AG04450 (cell line): ENCODE data around the gene PALLD. TPM values are rescaled to one million over a fixed set of nuclear protein-coding genes. Genes with fewer than 3 reads are reported as not detected.

Experiments
- CTCF ChIA-PET: fragments of 300-600, 350-600 bp; formaldehyde crosslinking; extraction: SDS; loops from one replicate; lab custom pipeline; 2022; ENCODE audit warnings: antibody characterized with exemption, inconsistent platforms; lab: Charles Lee
- POLR2A ChIA-PET: fragments of 350-600 bp; formaldehyde crosslinking; extraction: SDS; loops from one replicate; lab custom pipeline; 2021; ENCODE audit warnings: antibody characterized with exemption, inconsistent platforms; lab: Yijun Ruan, JAX
- DNase-seq: peaks from one replicate; pipeline ENCODE4 v3.0.0-alpha.2; 2011; ENCODE audit warnings: low read depth, low spot score
- H3K27ac ChIP-seq: one replicate; pipeline ENCODE4 v1.5.1; 2012; ENCODE audit warnings: low read depth, low read length, control low read depth
- H3K27me3 ChIP-seq: one replicate; pipeline ENCODE4 v1.6.0; 2012; ENCODE audit warnings: low read length; ENCODE audit not compliant: control insufficient read depth, insufficient read depth
- H3K4me3 ChIP-seq: 2 replicates; pipeline ENCODE4 v1.5.1; 2011; ENCODE audit warnings: mild to moderate bottlenecking, low read depth, low read length, control low read depth
- H3K9me3 ChIP-seq: 2 replicates; pipeline ENCODE4 v1.5.1; 2012; ENCODE audit warnings: low read length; ENCODE audit not compliant: control insufficient read depth, insufficient read depth
- polyA plus RNA-seq: library from polyadenylated mRNA; depleted of rRNA; stranded (reverse); fragments of >200 nt; gene quantifications from 2 replicates; pipeline ENCODE4 v1.2.3, GENCODE V29; 2011
- TF ChIP-seq, protein P1 (sequence below): IDR thresholded peaks from 2 replicates; pipeline ENCODE4 v1.5.1; 2011; ENCODE audit warnings: low read depth, low read length, control low read depth, inconsistent platforms

PALLD gene
- polyA plus RNA-seq, 1 experiment: 159 TPM

DNA sequence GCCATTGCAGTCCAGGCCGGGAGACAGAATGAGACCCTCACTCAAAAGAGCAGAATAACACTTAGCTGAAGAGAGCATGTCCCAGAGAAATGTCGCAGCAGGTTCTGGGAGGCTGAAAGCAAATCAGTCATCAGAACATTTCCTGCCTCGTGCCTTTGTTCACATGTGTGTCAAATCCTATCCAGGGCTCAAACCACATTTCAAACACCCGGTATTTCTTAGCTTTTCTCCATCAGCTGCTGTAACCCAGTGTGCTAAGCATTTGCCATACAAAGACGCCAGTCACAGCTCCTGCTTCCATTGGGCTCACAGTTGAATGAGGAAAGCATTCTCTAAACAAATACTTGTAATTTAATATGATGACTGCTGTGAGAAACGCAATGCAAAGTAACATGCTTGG is 6.0 kb downstream of the PALLD start:
- no peak for DNase-seq
- Histone ChIP-seq H3K9me3 (no peaks in the 10 kb centered on the region), H3K4me3 (no peak overlapping the region), H3K27ac (no peak overlapping the region), H3K27me3 (no peaks in the 10 kb centered on the region)
- TF ChIP-seq, protein P1, sequence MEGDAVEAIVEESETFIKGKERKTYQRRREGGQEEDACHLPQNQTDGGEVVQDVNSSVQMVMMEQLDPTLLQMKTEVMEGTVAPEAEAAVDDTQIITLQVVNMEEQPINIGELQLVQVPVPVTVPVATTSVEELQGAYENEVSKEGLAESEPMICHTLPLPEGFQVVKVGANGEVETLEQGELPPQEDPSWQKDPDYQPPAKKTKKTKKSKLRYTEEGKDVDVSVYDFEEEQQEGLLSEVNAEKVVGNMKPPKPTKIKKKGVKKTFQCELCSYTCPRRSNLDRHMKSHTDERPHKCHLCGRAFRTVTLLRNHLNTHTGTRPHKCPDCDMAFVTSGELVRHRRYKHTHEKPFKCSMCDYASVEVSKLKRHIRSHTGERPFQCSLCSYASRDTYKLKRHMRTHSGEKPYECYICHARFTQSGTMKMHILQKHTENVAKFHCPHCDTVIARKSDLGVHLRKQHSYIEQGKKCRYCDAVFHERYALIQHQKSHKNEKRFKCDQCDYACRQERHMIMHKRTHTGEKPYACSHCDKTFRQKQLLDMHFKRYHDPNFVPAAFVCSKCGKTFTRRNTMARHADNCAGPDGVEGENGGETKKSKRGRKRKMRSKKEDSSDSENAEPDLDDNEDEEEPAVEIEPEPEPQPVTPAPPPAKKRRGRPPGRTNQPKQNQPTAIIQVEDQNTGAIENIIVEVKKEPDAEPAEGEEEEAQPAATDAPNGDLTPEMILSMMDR: no peak
- ChIA-PET CTCF (interaction anchor here (0.7 to 1.2 kb wide), 2 partner anchors 334 to 420 kb away, joined by 4 to 8 read pairs; no protein-coding TSS in a partner anchor), POLR2A (interaction anchor here (0.6 kb wide), 1 partner anchor 520 kb away, joined by 4 read pairs; no protein-coding TSS in a partner anchor)

DNA sequence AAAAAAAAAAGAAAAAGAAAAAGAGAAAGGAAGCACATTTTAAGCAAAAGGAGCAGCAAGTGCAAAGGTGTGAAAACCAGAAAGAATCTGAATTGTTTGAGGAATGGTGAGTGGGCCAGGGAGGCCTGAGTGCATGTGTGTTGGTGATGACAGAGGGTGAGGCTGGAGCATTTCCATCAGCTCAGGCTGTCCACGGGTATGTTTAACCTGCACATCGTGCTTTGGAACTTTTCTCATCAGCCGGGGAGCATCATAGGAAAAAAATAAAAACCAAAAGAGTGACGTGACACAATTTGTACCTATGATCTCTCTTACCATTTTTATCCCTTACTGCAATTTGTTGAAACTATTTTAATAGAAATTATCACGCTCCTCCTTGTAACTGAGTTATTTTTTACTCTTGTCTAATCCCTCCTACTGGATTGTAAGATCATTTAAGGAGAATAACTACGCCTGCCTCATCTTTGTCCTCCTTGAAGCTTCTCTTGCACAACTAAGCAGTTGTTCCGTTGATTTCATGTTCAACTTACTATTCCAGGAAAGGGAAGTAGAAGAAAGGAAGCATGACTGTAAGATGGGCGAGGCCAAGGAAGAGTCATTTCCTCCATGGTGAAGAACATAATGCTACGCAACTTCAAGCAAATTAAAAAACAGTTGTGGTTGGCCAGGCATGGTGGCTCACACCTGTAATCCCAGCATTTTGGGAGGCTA is 7.0 kb downstream of the PALLD start:
- DNase-seq: no peak
- POLR2A ChIA-PET: interaction anchor here (0.7 kb wide), 1 partner anchor 328 kb away, joined by 3 read pairs; no protein-coding TSS in a partner anchor
- Histone ChIP-seq H3K9me3 (no peaks in the 10 kb centered on the region), H3K27ac (no peak overlapping the region), H3K4me3 (no peak overlapping the region), H3K27me3 (no peaks in the 10 kb centered on the region)
- TF ChIP-seq, protein P1: no peak
- CTCF ChIA-PET: interaction anchor here (0.7 to 0.8 kb wide), 2 partner anchors 333 to 412 kb away, joined by 3 to 8 read pairs; no protein-coding TSS in a partner anchor

DNA sequence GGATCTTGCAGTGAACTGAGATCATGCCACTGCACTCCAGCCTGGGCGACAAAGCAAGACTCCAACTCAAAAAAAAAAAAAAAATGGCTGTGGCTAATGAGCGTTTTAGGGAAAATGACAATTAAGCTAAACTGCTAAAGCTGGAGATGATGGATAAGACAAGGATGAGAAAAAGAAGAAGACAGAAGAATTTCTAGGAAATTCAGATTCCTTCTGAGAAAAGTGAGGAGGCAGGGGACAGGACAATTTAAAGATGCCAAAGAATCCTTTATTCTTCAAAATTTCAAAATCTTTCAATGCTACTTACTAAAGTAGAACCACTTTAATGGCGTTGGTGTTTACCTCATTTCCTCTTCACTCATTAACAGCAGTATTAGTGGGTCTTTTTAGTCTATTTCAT is 7.7 kb downstream of the PALLD start:
- ChIA-PET POLR2A (interaction anchor here (0.6 to 0.7 kb wide), 2 partner anchors 25 to 327 kb away, joined by 3 read pairs; no protein-coding TSS in a partner anchor), CTCF (interaction anchor here (0.8 kb wide), 1 partner anchor 412 kb away, joined by 3 read pairs; no protein-coding TSS in a partner anchor)
- no peaks in the 10 kb centered on the region for H3K27me3 ChIP-seq
- no peaks in the 10 kb centered on the region for H3K9me3 ChIP-seq
- no peak for DNase-seq
- TF ChIP-seq, protein P1: no peak
- no peak overlapping the region for H3K27ac ChIP-seq
- H3K4me3 ChIP-seq: no peak overlapping the region

DNA sequence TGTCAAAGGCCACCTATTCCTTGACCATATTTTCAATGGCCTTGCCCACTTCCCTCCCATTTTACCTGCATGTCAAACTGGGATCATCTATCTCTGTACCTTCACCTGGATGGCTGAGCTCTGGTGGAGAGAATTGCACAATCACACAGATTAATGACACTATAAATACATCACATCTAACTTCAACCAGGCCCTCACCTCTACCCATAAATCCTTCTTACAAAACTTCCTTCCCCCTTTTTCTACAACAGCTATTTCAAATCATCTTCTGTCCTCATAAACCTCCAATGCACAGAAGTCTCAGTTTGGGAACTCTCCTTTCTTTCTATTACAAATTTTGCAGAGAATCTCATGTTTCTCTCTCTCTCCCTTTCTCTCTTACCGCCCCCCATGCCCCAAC is 9.2 kb downstream of the PALLD start:
- H3K27ac ChIP-seq: no peak overlapping the region
- H3K27me3 ChIP-seq: no peaks in the 10 kb centered on the region
- no peak overlapping the region for H3K4me3 ChIP-seq
- no peaks in the 10 kb centered on the region for H3K9me3 ChIP-seq
- DNase-seq: no peak
- ChIA-PET POLR2A (no interaction called here), CTCF (interaction anchor here (1.7 to 2.0 kb wide), 2 partner anchors 10 to 417 kb away, joined by 4 to 9 read pairs; no protein-coding TSS in a partner anchor)
- TF ChIP-seq, protein P1: no peak
